ENCODE measurements around the gene ST6GAL1. TPM values are rescaled to one million over a fixed set of nuclear protein-coding genes. Genes with fewer than 3 reads are reported as not detected.

ST6GAL1 gene
- total RNA-seq, 1 donor from 2014 or later, result 68.2 TPM

DNA sequence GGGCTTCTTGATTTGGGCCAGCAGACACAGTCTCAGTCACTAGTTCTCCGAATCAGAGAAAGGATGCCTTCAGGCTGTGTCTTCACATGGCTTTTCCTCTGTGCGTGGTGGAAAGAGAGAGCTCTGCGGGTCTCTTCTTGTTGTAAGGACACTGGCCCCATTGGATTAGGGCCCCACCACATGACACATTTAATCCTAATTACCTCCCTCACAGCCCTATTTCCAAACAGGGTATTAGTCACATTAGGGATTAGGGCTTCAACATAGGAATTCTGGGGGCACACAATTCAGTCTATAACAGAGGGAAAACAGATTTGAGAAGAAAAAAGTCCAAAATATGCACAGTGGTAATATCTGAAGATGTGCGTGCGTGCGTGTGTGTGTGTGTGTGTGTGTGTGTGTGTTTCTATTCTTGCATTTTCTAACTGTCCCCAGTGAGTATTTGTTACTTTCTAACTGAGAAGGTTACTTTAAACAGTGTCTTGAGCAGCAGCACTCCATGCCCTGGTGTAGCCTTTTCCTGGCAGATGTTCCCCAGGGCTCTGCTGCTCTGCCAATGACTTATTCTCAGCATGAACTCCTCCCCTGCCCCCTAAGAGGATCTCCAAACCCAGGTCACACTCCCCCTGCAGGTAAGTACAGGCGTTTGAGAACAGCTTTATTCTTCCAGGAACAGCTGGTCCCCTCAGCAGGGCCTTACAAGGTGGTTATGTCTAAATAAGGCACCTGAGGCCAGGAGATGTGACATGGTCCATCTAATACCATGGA lies 136.1 kb downstream of the ST6GAL1 start:
- TF ChIP-seq, protein P1, sequence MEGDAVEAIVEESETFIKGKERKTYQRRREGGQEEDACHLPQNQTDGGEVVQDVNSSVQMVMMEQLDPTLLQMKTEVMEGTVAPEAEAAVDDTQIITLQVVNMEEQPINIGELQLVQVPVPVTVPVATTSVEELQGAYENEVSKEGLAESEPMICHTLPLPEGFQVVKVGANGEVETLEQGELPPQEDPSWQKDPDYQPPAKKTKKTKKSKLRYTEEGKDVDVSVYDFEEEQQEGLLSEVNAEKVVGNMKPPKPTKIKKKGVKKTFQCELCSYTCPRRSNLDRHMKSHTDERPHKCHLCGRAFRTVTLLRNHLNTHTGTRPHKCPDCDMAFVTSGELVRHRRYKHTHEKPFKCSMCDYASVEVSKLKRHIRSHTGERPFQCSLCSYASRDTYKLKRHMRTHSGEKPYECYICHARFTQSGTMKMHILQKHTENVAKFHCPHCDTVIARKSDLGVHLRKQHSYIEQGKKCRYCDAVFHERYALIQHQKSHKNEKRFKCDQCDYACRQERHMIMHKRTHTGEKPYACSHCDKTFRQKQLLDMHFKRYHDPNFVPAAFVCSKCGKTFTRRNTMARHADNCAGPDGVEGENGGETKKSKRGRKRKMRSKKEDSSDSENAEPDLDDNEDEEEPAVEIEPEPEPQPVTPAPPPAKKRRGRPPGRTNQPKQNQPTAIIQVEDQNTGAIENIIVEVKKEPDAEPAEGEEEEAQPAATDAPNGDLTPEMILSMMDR (IDR thresholded peaks at IDR 0.05), result peak; percentile 28
- Mint-ChIP-seq H3K27me3 (ENCODE audit: unreplicated experiment) (no peaks in the 10 kb centered on the region), H3K36me3 (ENCODE audit: unreplicated experiment) (peaks cover 29% of the 10 kb centered on the region), H3K9me3 (ENCODE audit: unreplicated experiment) (peaks cover 4% of the 10 kb centered on the region), H3K4me1 (ENCODE audit: unreplicated experiment) (peaks cover 42% of the 10 kb centered on the region), H3K27ac (ENCODE audit: unreplicated experiment) (no peak overlapping the region), H3K4me3 (ENCODE audit: unreplicated experiment) (no peak overlapping the region)
- no peak for DNase-seq (ENCODE audit: extremely low spot score, unreplicated experiment)

GRCh38 chr3:187068787-187069186 lies 138.5 kb downstream of the ST6GAL1 start:
- H3K36me3 Mint-ChIP-seq (ENCODE audit: unreplicated experiment), result peaks cover 25% of the 10 kb centered on the region
- H3K4me1 Mint-ChIP-seq (ENCODE audit: unreplicated experiment), result peaks cover 20% of the 10 kb centered on the region
- no peaks in the 10 kb centered on the region for H3K27me3 Mint-ChIP-seq (ENCODE audit: unreplicated experiment)
- no peak overlapping the region for H3K27ac Mint-ChIP-seq (ENCODE audit: unreplicated experiment)
- DNase-seq (ENCODE audit: extremely low spot score, unreplicated experiment), result no peak
- H3K9me3 Mint-ChIP-seq (ENCODE audit: unreplicated experiment), result peaks cover 4% of the 10 kb centered on the region
- TF ChIP-seq, protein P1 (IDR thresholded peaks at IDR 0.05), result no peak
- no peak overlapping the region for H3K4me3 Mint-ChIP-seq (ENCODE audit: unreplicated experiment)

GRCh38 chr3:187069857-187070516 lies 139.7 kb downstream of the ST6GAL1 start:
- Mint-ChIP-seq H3K4me1 (ENCODE audit: unreplicated experiment) (peaks cover 10% of the 10 kb centered on the region), H3K4me3 (ENCODE audit: unreplicated experiment) (no peak overlapping the region), H3K27me3 (ENCODE audit: unreplicated experiment) (no peaks in the 10 kb centered on the region), H3K27ac (ENCODE audit: unreplicated experiment) (no peak overlapping the region), H3K36me3 (ENCODE audit: unreplicated experiment) (peaks cover 25% of the 10 kb centered on the region), H3K9me3 (ENCODE audit: unreplicated experiment) (peaks cover 4% of the 10 kb centered on the region)
- TF ChIP-seq, protein P1 (IDR thresholded peaks at IDR 0.05), result no peak
- no peak for DNase-seq (ENCODE audit: extremely low spot score, unreplicated experiment)

DNA sequence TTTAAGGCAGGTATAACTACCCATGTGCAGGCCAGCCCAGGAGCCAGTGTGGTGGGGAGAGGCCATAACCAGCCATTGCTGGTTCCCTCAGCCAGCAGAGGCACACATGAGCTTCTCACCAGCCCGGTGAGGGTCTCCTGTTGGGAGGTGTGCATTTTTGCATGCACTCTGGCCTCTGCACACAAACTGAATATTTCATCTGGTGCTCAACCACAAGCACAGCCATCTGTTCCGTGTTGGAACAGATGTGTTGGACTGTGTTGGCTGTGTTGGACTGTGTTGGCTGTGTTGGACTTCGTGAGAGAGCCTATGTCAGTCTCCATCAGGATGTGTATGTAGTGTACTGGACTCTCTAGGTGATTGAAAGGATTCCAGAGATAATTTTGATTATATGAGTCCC lies 141.8 kb downstream of the ST6GAL1 start:
- Mint-ChIP-seq H3K36me3 (ENCODE audit: unreplicated experiment) (peaks cover 38% of the 10 kb centered on the region), H3K4me1 (ENCODE audit: unreplicated experiment) (peaks cover 3% of the 10 kb centered on the region), H3K27ac (ENCODE audit: unreplicated experiment) (no peak overlapping the region), H3K9me3 (ENCODE audit: unreplicated experiment) (peaks cover 4% of the 10 kb centered on the region), H3K4me3 (ENCODE audit: unreplicated experiment) (no peak overlapping the region), H3K27me3 (ENCODE audit: unreplicated experiment) (no peaks in the 10 kb centered on the region)
- TF ChIP-seq, protein P1 (IDR thresholded peaks at IDR 0.05), result no peak
- DNase-seq (ENCODE audit: extremely low spot score, unreplicated experiment), result no peak

DNA sequence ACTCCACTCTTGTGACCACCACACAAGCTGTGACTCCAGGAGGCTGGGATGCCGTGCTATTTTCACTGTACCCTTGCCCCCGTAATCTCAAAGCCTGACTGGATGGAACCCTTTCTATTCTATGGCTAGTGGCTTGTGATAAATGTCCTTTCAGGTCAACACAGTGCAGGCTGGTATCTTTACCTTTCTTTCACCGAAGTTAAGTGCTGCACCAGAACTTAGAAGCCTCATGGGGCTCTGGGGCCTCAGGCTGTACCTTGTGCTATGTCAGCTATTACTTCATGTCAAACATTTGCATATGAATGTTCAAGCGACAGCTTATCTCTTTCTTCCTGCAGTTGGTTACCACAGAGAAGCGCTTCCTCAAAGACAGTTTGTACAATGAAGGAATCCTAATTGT lies 142.2 kb downstream of the ST6GAL1 start:
- H3K4me3 Mint-ChIP-seq (ENCODE audit: unreplicated experiment), result no peak overlapping the region
- peaks cover 3% of the 10 kb centered on the region for H3K4me1 Mint-ChIP-seq (ENCODE audit: unreplicated experiment)
- H3K27me3 Mint-ChIP-seq (ENCODE audit: unreplicated experiment), result no peaks in the 10 kb centered on the region
- no peak for DNase-seq (ENCODE audit: extremely low spot score, unreplicated experiment)
- peaks cover 39% of the 10 kb centered on the region for H3K36me3 Mint-ChIP-seq (ENCODE audit: unreplicated experiment)
- TF ChIP-seq, protein P1 (IDR thresholded peaks at IDR 0.05), result no peak
- peaks cover 4% of the 10 kb centered on the region for H3K9me3 Mint-ChIP-seq (ENCODE audit: unreplicated experiment)
- no peak overlapping the region for H3K27ac Mint-ChIP-seq (ENCODE audit: unreplicated experiment)
